Hepatocyte (in vitro differentiated cells): ENCODE results near the gene TFPI2. TPM values are rescaled to one million over a fixed set of nuclear protein-coding genes. Genes with fewer than 3 reads are reported as not detected.

Experiments used
- DNase-seq: peaks from one replicate; pipeline ENCODE4 v3.0.0-alpha.2; 2016; ENCODE audit warnings: low spot score
- H2AFZ ChIP-seq: fragments of 200-600 bp; sonication (generic); 2 replicates; pipeline ENCODE4 v1.6.0; 2016; ENCODE audit warnings: antibody characterized with exemption, mild to moderate bottlenecking
- H3K27ac ChIP-seq: fragments of 200-600 bp; sonication (generic); 2 replicates; pipeline ENCODE4 v1.5.1; 2016; ENCODE audit warnings: mild to moderate bottlenecking
- H3K27me3 ChIP-seq: fragments of 200-600 bp; sonication (generic); 2 replicates; pipeline ENCODE4 v1.6.1; 2016
- H3K36me3 ChIP-seq: fragments of 200-600 bp; sonication (generic); replicated peaks from 2 replicates; pipeline ENCODE4 v1.5.1; 2016; ENCODE audit warnings: low read depth; ENCODE audit not compliant: insufficient read depth
- H3K4me1 ChIP-seq: fragments of 200-600 bp; sonication (generic); 2 replicates; pipeline ENCODE4 v1.5.1; 2016; ENCODE audit warnings: mild to moderate bottlenecking, moderate library complexity; ENCODE audit not compliant: insufficient read depth
- H3K4me2 ChIP-seq: fragments of 200-600 bp; sonication (generic); 2 replicates; pipeline ENCODE4 v1.6.0; 2016
- H3K4me3 ChIP-seq: fragments of 200-600 bp; sonication (generic); 2 replicates; pipeline ENCODE4 v1.5.1; 2016; ENCODE audit warnings: mild to moderate bottlenecking
- H3K79me2 ChIP-seq: fragments of 200-600 bp; sonication (generic); 2 replicates; pipeline ENCODE4 v1.6.0; 2017; ENCODE audit warnings: mild to moderate bottlenecking
- H3K9me2 ChIP-seq: fragments of 200-600 bp; sonication (generic); replicated peaks from 2 replicates; pipeline ENCODE4 v1.6.0; 2017; ENCODE audit warnings: mild to moderate bottlenecking; ENCODE audit not compliant: insufficient read depth
- H3K9me3 ChIP-seq: fragments of 200-600 bp; sonication (generic); 2 replicates; pipeline ENCODE4 v1.5.1; 2016; ENCODE audit warnings: low read depth, mild to moderate bottlenecking
- H4K20me1 ChIP-seq: fragments of 200-600 bp; sonication (generic); 2 replicates; pipeline ENCODE4 v1.6.0; 2016; ENCODE audit warnings: mild to moderate bottlenecking; ENCODE audit not compliant: insufficient read depth, poor library complexity, severe bottlenecking
- EZH2 ChIP-seq: fragments of 200-600 bp; sonication (generic); IDR thresholded peaks from 2 replicates; pipeline ENCODE4 v1.6.1; 2016; ENCODE audit warnings: antibody characterized with exemption, mild to moderate bottlenecking, borderline replicate concordance
- EZH2phosphoT487 ChIP-seq: fragments of 200-600 bp; sonication (generic); IDR thresholded peaks from one replicate; pipeline ENCODE4 v1.6.1; 2018; ENCODE audit warnings: antibody characterized with exemption, mild to moderate bottlenecking, low read depth, moderate library complexity; ENCODE audit not compliant: unreplicated experiment, severe bottlenecking
- WGBS: methylation state at CpG from one replicate; pipeline ENCODE4 v1.1.6; 2016; ENCODE audit warnings: low lambda C conversion rate; ENCODE audit errors: missing lambda C conversion rate; 5-methylcytosine and 5-hydroxymethylcytosine counted together
- polyA plus RNA-seq: library from polyadenylated mRNA; unstranded; fragments of >200 nt; fragmentation: Nextera tagmentation; extraction: Ambion mirVana; gene quantifications from 2 replicates; pipeline ENCODE4 v1.2.1, GENCODE V29; 2016
- total RNA-seq: library from RNA; depleted of rRNA; stranded (reverse); fragments of >200 nt; gene quantifications from 2 replicates; pipeline ENCODE4 v1.2.3, GENCODE V29; 2014
- TF ChIP-seq, protein P1 (sequence below): fragments of 200-600 bp; sonication (generic); IDR thresholded peaks from 2 replicates; pipeline ENCODE4 v1.5.1; 2016; ENCODE audit warnings: antibody characterized with exemption, mild to moderate bottlenecking; ENCODE audit not compliant: poor library complexity

TFPI2 gene
- total and polyA plus RNA-seq, 2 experiments from 2014 or later, result 52.8 to 66.2 TPM

DNA sequence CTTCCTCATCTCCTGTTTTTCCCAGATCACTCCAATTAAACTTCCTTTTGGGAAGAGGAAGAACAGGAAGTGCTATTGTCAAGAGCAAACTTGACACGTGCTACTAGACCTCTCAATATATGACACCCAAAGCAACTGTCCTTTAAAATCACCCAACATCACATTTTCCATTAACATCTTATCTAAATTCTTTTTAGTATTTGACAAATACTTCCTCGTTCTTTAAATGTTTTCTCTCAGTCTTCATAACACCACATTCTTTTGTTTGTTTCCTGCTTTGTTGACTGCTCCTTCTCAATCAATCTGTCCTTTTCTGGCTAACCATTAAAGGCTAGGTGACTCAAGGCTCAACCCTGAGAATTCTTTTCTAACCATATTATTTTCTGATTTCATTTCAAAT, 7.1 kb upstream of the TFPI2 start:
- TF ChIP-seq EZH2phosphoT487 (no peak), EZH2 (no peak)
- TF ChIP-seq, protein P1, sequence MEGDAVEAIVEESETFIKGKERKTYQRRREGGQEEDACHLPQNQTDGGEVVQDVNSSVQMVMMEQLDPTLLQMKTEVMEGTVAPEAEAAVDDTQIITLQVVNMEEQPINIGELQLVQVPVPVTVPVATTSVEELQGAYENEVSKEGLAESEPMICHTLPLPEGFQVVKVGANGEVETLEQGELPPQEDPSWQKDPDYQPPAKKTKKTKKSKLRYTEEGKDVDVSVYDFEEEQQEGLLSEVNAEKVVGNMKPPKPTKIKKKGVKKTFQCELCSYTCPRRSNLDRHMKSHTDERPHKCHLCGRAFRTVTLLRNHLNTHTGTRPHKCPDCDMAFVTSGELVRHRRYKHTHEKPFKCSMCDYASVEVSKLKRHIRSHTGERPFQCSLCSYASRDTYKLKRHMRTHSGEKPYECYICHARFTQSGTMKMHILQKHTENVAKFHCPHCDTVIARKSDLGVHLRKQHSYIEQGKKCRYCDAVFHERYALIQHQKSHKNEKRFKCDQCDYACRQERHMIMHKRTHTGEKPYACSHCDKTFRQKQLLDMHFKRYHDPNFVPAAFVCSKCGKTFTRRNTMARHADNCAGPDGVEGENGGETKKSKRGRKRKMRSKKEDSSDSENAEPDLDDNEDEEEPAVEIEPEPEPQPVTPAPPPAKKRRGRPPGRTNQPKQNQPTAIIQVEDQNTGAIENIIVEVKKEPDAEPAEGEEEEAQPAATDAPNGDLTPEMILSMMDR, result no peak
- no peaks in the 10 kb centered on the region for H3K9me3 ChIP-seq
- H3K9me2 ChIP-seq, result no peaks in the 10 kb centered on the region
- 68% methylated on average over 2 of the region's 2 CpGs for WGBS
- no peak overlapping the region for H2AFZ ChIP-seq
- H3K4me3 ChIP-seq, result no peak overlapping the region
- no peaks in the 10 kb centered on the region for H4K20me1 ChIP-seq
- no peaks in the 10 kb centered on the region for H3K36me3 ChIP-seq
- H3K27me3 ChIP-seq, result no peaks in the 10 kb centered on the region
- no peak for DNase-seq
- no peaks in the 10 kb centered on the region for H3K79me2 ChIP-seq
- peaks cover 14% of the 10 kb centered on the region for H3K4me1 ChIP-seq
- no peak overlapping the region for H3K4me2 ChIP-seq
- H3K27ac ChIP-seq, result no peak overlapping the region

DNA sequence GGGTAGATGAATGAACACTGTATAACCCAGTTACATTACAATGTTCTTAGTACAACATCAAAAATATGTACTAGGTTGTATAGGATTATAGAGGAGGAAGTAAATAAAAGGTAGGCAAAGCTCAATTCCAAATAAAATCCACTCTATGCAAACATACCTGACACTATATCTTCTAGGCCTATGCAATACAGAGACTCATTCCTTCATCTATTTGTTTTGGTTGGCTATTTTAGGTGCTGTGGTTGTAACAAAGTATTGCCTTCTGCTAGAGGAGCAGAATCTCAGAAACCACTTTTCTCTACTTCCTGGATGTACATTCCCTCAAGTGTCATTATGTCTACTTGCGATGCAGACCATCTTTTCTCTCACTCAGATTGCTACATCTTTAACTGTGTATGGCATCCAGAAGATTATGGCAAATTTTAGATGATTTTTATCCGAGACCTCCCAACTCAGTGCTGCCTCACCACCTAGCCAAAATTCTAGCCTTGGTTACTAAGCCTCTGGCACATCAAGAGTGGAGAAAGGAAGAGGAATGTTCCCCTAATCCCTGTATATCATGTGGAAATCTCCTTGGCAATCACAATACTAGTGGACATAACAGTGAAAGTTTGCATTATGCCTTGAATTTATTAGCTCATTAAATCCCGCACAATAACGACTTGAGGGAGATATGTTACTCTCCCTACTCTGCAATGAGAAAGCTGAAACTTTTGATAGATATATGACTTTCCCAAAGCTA, 5.5 kb upstream of the TFPI2 start:
- Histone ChIP-seq H3K4me3 (no peak overlapping the region), H3K4me1 (peaks cover 14% of the 10 kb centered on the region), H4K20me1 (no peaks in the 10 kb centered on the region), H3K27ac (no peak overlapping the region), H3K9me2 (no peaks in the 10 kb centered on the region), H3K9me3 (no peaks in the 10 kb centered on the region), H2AFZ (no peak overlapping the region), H3K79me2 (no peaks in the 10 kb centered on the region), H3K27me3 (peaks cover 11% of the 10 kb centered on the region), H3K4me2 (no peak overlapping the region), H3K36me3 (no peaks in the 10 kb centered on the region)
- no peak for TF ChIP-seq EZH2phosphoT487
- TF ChIP-seq, protein P1, result no peak
- no peak for DNase-seq
- WGBS, result 62% methylated on average over 4 of the region's 4 CpGs

DNA sequence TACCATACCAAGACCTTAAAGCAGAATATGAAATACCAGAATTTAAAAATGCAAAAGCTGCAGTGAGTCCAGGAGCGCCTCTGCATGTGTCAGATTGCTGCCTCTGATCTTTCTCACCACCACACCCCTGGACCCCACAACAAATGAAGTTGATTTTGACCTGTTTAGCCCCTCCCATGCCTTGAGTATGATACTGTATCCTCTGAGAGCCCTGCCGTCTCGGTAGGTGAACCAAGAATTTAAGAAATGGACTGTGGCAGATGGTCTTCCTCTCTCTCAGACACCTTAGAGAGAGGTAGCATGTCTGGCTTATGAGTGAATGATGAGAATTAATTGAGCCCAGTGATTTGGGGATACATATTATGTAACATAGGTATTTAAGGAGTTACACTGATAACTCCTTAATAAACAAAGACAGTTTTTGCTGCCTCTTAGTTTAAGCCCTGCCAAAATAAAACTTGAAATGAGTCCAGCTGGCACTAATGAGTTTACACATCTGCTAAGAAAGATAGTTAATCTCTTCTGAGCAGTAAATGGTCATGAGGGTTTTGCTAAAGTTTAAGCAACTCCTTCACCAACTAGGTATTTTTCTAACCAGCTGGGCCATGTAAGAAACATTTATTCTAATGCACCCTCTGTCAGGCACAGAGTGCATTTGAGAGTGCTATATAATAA, 4.5 kb upstream of the TFPI2 start:
- Histone ChIP-seq H3K4me2 (no peak overlapping the region), H3K9me2 (no peaks in the 10 kb centered on the region), H4K20me1 (no peaks in the 10 kb centered on the region), H3K79me2 (no peaks in the 10 kb centered on the region), H3K36me3 (no peaks in the 10 kb centered on the region), H3K4me3 (no peak overlapping the region), H2AFZ (no peak overlapping the region), H3K9me3 (no peaks in the 10 kb centered on the region), H3K27ac (no peak overlapping the region), H3K4me1 (peaks cover 14% of the 10 kb centered on the region), H3K27me3 (peaks cover 16% of the 10 kb centered on the region)
- WGBS, result 71% methylated on average over 3 of the region's 3 CpGs
- TF ChIP-seq EZH2phosphoT487 (no peak), EZH2 (no peak)
- TF ChIP-seq, protein P1, result no peak
- DNase-seq, result no peak
